Measurements from ENCODE around the gene SUB1.

- TF ChIP-seq CTCF (IDR thresholded peaks at IDR 0.05; ENCODE audit: low read depth, low read length) = no peak
- no peak for TF ChIP-seq EZH2phosphoT487 (IDR thresholded peaks at IDR 0.05; ENCODE audit: low read depth)
Observed at GRCh38 chr5:32589416-32589815, 4.1 kb downstream of the SUB1 start.
